Measurements from ENCODE around the gene ZNF555. TPM values are rescaled to one million over a fixed set of nuclear protein-coding genes. Genes with fewer than 3 reads are reported as not detected.

ZNF555 gene
- total and polyA plus RNA-seq, 2 of the 13 experiments (the other 11 are each of a cell fraction or from before 2014, with no cell fraction given) = 5.0 to 8.0 TPM

DNA sequence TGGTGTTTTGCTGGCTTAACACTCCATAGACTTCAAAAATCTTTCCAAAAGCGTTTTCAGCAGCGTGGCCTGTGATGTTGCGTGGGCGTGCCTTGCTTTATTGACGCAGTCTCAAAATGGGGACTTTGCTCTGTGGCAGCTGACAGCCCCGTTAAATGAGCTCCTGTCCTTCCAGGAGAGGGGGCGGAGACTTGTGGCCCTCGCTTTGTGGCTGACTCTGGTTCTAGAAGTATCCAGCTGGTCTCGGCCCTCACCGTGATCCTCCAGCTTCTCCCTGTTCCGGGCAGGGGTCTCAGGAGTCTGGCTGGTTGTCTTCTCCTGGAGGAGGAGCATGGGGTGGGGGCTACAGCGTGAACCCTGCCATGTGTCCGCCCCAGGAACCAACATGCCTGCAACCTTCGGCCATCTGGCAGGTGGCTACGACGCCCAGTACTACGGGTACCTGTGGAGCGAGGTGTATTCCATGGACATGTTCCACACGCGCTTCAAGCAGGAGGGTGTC is 30.0 kb upstream of the ZNF555 start (continued):
- TF ChIP-seq, protein P1, sequence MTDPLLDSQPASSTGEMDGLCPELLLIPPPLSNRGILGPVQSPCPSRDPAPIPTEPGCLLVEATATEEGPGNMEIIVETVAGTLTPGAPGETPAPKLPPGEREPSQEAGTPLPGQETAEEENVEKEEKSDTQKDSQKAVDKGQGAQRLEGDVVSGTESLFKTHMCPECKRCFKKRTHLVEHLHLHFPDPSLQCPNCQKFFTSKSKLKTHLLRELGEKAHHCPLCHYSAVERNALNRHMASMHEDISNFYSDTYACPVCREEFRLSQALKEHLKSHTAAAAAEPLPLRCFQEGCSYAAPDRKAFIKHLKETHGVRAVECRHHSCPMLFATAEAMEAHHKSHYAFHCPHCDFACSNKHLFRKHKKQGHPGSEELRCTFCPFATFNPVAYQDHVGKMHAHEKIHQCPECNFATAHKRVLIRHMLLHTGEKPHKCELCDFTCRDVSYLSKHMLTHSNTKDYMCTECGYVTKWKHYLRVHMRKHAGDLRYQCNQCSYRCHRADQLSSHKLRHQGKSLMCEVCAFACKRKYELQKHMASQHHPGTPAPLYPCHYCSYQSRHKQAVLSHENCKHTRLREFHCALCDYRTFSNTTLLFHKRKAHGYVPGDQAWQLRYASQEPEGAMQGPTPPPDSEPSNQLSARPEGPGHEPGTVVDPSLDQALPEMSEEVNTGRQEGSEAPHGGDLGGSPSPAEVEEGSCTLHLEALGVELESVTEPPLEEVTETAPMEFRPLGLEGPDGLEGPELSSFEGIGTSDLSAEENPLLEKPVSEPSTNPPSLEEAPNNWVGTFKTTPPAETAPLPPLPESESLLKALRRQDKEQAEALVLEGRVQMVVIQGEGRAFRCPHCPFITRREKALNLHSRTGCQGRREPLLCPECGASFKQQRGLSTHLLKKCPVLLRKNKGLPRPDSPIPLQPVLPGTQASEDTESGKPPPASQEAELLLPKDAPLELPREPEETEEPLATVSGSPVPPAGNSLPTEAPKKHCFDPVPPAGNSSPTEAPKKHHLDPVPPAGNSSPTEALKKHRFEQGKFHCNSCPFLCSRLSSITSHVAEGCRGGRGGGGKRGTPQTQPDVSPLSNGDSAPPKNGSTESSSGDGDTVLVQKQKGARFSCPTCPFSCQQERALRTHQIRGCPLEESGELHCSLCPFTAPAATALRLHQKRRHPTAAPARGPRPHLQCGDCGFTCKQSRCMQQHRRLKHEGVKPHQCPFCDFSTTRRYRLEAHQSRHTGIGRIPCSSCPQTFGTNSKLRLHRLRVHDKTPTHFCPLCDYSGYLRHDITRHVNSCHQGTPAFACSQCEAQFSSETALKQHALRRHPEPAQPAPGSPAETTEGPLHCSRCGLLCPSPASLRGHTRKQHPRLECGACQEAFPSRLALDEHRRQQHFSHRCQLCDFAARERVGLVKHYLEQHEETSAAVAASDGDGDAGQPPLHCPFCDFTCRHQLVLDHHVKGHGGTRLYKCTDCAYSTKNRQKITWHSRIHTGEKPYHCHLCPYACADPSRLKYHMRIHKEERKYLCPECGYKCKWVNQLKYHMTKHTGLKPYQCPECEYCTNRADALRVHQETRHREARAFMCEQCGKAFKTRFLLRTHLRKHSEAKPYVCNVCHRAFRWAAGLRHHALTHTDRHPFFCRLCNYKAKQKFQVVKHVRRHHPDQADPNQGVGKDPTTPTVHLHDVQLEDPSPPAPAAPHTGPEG (CRISPR knock-in tag; IDR thresholded peaks at IDR 0.05) = no peak
- TF ChIP-seq ERF (CRISPR knock-in tag; IDR thresholded peaks at IDR 0.05) = peak; percentile 53; the same call in 1 of the 2 replicates
- 0 out of 2 replicates have a peak, but pooled peaks have one; percentile 34 for TF ChIP-seq ZMYM2 (CRISPR knock-in tag; IDR thresholded peaks at IDR 0.05)
- TF ChIP-seq ZNF207 (IDR thresholded peaks at IDR 0.05; ENCODE audit: borderline replicate concordance) = no peak
- no peak for TF ChIP-seq GMEB1 (CRISPR knock-in tag; IDR thresholded peaks at IDR 0.05; ENCODE audit: borderline replicate concordance)
- no peak for TF ChIP-seq SKI (IDR thresholded peaks at IDR 0.05; ENCODE audit: partially characterized antibody)
- TF ChIP-seq ZNF891 (CRISPR knock-in tag; IDR thresholded peaks at IDR 0.05) = no peak
- TF ChIP-seq FOXP1 (IDR thresholded peaks at IDR 0.05) = no peak
- TF ChIP-seq FOXP1 (CRISPR knock-in tag; IDR thresholded peaks at IDR 0.05) = 0 out of 2 replicates have a peak, but pooled peaks have one; percentile 11
- no peak for TF ChIP-seq ZNF30 (CRISPR knock-in tag; IDR thresholded peaks at IDR 0.05)
- no peak for TF ChIP-seq NAIF1 (CRISPR knock-in tag; IDR thresholded peaks at IDR 0.05; ENCODE audit: borderline replicate concordance)
- TF ChIP-seq SMAD9 (CRISPR knock-in tag; IDR thresholded peaks at IDR 0.05) = 0 out of 2 replicates have a peak, but pooled peaks have one; percentile 68
- no peak for TF ChIP-seq HOXA7 (CRISPR knock-in tag; IDR thresholded peaks at IDR 0.05)
- no peak for TF ChIP-seq TSC22D2 (CRISPR knock-in tag; IDR thresholded peaks at IDR 0.05; ENCODE audit: borderline replicate concordance)
- TF ChIP-seq, protein P2, sequence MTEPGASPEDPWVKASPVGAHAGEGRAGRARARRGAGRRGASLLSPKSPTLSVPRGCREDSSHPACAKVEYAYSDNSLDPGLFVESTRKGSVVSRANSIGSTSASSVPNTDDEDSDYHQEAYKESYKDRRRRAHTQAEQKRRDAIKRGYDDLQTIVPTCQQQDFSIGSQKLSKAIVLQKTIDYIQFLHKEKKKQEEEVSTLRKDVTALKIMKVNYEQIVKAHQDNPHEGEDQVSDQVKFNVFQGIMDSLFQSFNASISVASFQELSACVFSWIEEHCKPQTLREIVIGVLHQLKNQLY (CRISPR knock-in tag; IDR thresholded peaks at IDR 0.05) = 0 out of 2 replicates have a peak, but pooled peaks have one; percentile 40
- 0 out of 2 replicates have a peak, but pooled peaks have one; percentile 79 for TF ChIP-seq ZNF598 (CRISPR knock-in tag; IDR thresholded peaks at IDR 0.05; ENCODE audit: borderline replicate concordance)
- TF ChIP-seq ZNF704 (CRISPR knock-in tag; IDR thresholded peaks at IDR 0.05; ENCODE audit: borderline replicate concordance) = no peak
- no peak for TF ChIP-seq ZNF264 (CRISPR knock-in tag; IDR thresholded peaks at IDR 0.05)
- TF ChIP-seq SP5 (CRISPR knock-in tag; IDR thresholded peaks at IDR 0.05; ENCODE audit: borderline replicate concordance, low read depth) = peak; percentile 88
- TF ChIP-seq IRX3 (CRISPR knock-in tag; IDR thresholded peaks at IDR 0.05; ENCODE audit: borderline replicate concordance, low read depth) = no peak
